Cardiac muscle cell (in vitro differentiated cells and primary cell): ENCODE data around the gene AGMO. TPM values are rescaled to one million over a fixed set of nuclear protein-coding genes. Genes with fewer than 3 reads are reported as not detected.

Experiments
- DNase-seq, 2 donors: peaks; one replicate each; pipeline versions ENCODE4 v3.0.0 to v3.0.0-alpha.2; 2010 to 2017; ENCODE audit warnings: low read depth in 1 of 2, low spot score in 1 of 2
- H3K27ac ChIP-seq: fragments of 200-600 bp; sonication (generic); 2 replicates; pipeline ENCODE4 v1.5.1; 2016
- H3K27me3 ChIP-seq: fragments of 200-600 bp; sonication (generic); 2 replicates; pipeline ENCODE4 v1.6.0; 2016; ENCODE audit warnings: control low read depth
- H3K36me3 ChIP-seq: fragments of 200-600 bp; sonication (generic); 2 replicates; pipeline ENCODE4 v1.5.1; 2016; ENCODE audit warnings: control low read depth
- H3K4me1 ChIP-seq: fragments of 200-600 bp; sonication (generic); 2 replicates; pipeline ENCODE4 v1.8.1; 2017; ENCODE audit warnings: low read depth, mild to moderate bottlenecking, mixed run types
- H3K4me3 ChIP-seq: fragments of 200-600 bp; sonication (generic); 2 replicates; pipeline ENCODE4 v1.5.1; 2016; ENCODE audit warnings: mild to moderate bottlenecking
- H3K9me3 ChIP-seq: fragments of 200-600 bp; sonication (generic); 2 replicates; pipeline ENCODE4 v1.5.1; 2017; ENCODE audit warnings: low read depth, mild to moderate bottlenecking, control low read depth
- CTCF ChIP-seq: IDR thresholded peaks from 2 replicates; pipeline ENCODE4 v1.5.1; 2012; ENCODE audit warnings: low read depth, mild to moderate bottlenecking, low read length
- polyA plus RNA-seq: library from polyadenylated mRNA; unstranded; fragments of >200 nt; fragmentation: Nextera tagmentation; extraction: Ambion mirVana; gene quantifications from 2 replicates; pipeline ENCODE4 v1.2.1, GENCODE V29; 2016
- total RNA-seq: library from RNA; depleted of rRNA; stranded (reverse); fragments of >200 nt; gene quantifications from 2 replicates; pipeline ENCODE4 v1.2.3, GENCODE V29; 2016

The AGMO gene
- total and polyA plus RNA-seq, 2 experiments from 2014 or later: 0.16 TPM; not detected in 1

GRCh38 chr7:15204421-15204820 lies 357.4 kb downstream of the AGMO start:
- H3K4me1 ChIP-seq: no peaks in the 10 kb centered on the region
- no peaks in the 10 kb centered on the region for H3K36me3 ChIP-seq
- H3K9me3 ChIP-seq: no peaks in the 10 kb centered on the region
- no peaks in the 10 kb centered on the region for H3K27me3 ChIP-seq
- H3K27ac ChIP-seq: no peak overlapping the region
- DNase-seq: no peak
- no peak overlapping the region for H3K4me3 ChIP-seq
- no peak for TF ChIP-seq CTCF

GRCh38 chr7:15199482-15199881 lies 362.3 kb downstream of the AGMO start:
- Histone ChIP-seq H3K27me3 (no peaks in the 10 kb centered on the region), H3K27ac (no peak overlapping the region), H3K9me3 (no peaks in the 10 kb centered on the region), H3K4me3 (no peak overlapping the region), H3K4me1 (no peaks in the 10 kb centered on the region), H3K36me3 (no peaks in the 10 kb centered on the region)
- TF ChIP-seq CTCF: peak; percentile 52
- DNase-seq: peak in 1 of 2 donors; percentile 35

- no peaks in the 10 kb centered on the region for H3K4me1 ChIP-seq
- no peak overlapping the region for H3K4me3 ChIP-seq
- no peaks in the 10 kb centered on the region for H3K27me3 ChIP-seq
- no peaks in the 10 kb centered on the region for H3K36me3 ChIP-seq
- no peak for DNase-seq
- no peaks in the 10 kb centered on the region for H3K9me3 ChIP-seq
- H3K27ac ChIP-seq: no peak overlapping the region
- no peak for TF ChIP-seq CTCF
Observed at GRCh38 chr7:15197042-15197977, 364.5 kb downstream of the AGMO start.

- no peaks in the 10 kb centered on the region for H3K36me3 ChIP-seq
- TF ChIP-seq CTCF: no peak
Observed at GRCh38 chr7:15178065-15178464, 383.8 kb downstream of the AGMO start.

GRCh38 chr7:15176089-15176488 lies 385.7 kb downstream of the AGMO start:
- no peak for DNase-seq
- Histone ChIP-seq H3K9me3 (no peaks in the 10 kb centered on the region), H3K27ac (no peak overlapping the region), H3K36me3 (no peaks in the 10 kb centered on the region), H3K4me3 (no peak overlapping the region), H3K27me3 (no peaks in the 10 kb centered on the region), H3K4me1 (no peaks in the 10 kb centered on the region)
- TF ChIP-seq CTCF: no peak

More at GRCh38 chr7:15178065-15178464, 383.8 kb downstream of the AGMO start:
- Histone ChIP-seq H3K27me3 (no peaks in the 10 kb centered on the region), H3K4me1 (no peaks in the 10 kb centered on the region), H3K27ac (no peak overlapping the region), H3K4me3 (no peak overlapping the region), H3K9me3 (no peaks in the 10 kb centered on the region)
- DNase-seq: no peak
